Type B pancreatic cell (in vitro differentiated cells): ENCODE data around the gene LHX2. TPM values are rescaled to one million over a fixed set of nuclear protein-coding genes. Genes with fewer than 3 reads are reported as not detected.

Source experiments
- DNase-seq: peaks from one replicate; pipeline ENCODE4 v3.0.0; 2021; ENCODE audit warnings: mixed read lengths; ENCODE audit not compliant: unreplicated experiment; ENCODE audit errors: extremely low spot score
- H3K27ac Mint-ChIP-seq: 2 replicates; pipeline ENCODE4 v1.8.0; 2021; ENCODE audit warnings: mild to moderate bottlenecking, mixed read lengths
- H3K27me3 Mint-ChIP-seq: 2 replicates; pipeline ENCODE4 v1.8.0; 2021; ENCODE audit warnings: mixed read lengths
- H3K36me3 Mint-ChIP-seq: 2 replicates; pipeline ENCODE4 v1.8.0; 2021; ENCODE audit warnings: mixed read lengths
- H3K4me1 Mint-ChIP-seq: one replicate; pipeline ENCODE4 v1.8.0; 2021; ENCODE audit warnings: mixed read lengths; ENCODE audit not compliant: unreplicated experiment
- H3K4me3 Mint-ChIP-seq: 2 replicates; pipeline ENCODE4 v1.8.0; 2021; ENCODE audit warnings: mild to moderate bottlenecking, mixed read lengths
- H3K9me3 Mint-ChIP-seq: 2 replicates; pipeline ENCODE4 v1.8.0; 2021; ENCODE audit warnings: mixed read lengths
- total RNA-seq: library from RNA; stranded (reverse); gene quantifications from 2 replicates; pipeline ENCODE4 v1.2.1, GENCODE V29; 2021; ENCODE audit warnings: low replicate concordance
- TF ChIP-seq, protein P1 (sequence below): fragments of 200-600 bp; sonication (generic); conservative IDR thresholded peaks from 2 replicates; pipeline ENCODE4 v1.5.0; 2021; ENCODE audit warnings: antibody characterized with exemption, mild to moderate bottlenecking

The LHX2 gene
- total RNA-seq, 1 donor from 2014 or later: 1.2 TPM

DNA sequence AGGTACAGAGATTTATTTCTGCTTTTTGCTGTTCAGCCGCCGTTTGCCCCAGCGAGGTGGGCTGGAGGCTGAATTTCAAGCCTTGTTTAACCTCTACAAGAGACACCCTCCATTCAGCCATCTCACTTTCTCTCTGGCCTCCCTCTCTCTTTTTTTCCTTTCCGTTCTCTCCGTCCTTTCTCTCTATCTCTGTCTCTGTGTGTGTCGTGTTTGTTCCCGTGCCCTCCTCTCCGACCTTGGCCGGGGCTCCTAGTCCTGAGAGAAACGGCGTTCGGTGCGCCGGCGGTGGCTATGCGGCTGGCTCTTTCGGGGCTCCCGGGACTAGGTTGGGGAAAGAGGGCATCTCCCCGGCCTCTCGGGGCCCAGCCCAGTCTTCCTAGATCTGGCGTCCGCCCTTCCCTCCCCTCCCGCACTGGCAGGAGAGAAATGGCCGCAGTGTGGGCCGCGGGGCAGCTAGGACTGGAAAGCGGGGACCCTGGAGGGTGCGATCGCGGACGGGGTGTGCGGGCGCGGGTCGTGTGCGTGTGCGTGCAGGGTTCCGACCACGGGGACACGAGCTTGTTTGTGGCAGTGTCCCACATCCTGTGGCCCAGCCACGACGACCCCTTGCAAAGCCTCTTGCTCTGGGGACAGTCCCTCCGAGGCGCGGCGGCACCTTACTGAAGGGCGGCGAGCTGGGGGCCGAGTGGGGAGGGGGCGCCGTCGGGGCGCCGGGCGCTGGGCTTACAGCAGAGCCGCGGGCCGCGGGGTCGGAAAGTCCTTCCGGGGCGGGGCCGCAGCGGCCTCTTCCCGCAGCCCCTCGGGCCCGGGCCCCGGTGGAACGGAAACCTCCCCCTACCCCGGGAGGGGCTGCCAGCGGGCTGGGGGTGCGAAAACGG lies 5.7 kb downstream of the LHX2 start:
- Mint-ChIP-seq H3K27ac (peak overlapping the region; percentile 14), H3K4me1 (peaks cover 10% of the 10 kb centered on the region), H3K36me3 (peaks cover 2% of the 10 kb centered on the region), H3K27me3 (peaks cover 95% of the 10 kb centered on the region), H3K9me3 (no peaks in the 10 kb centered on the region), H3K4me3 (peak overlapping the region; percentile 72)
- TF ChIP-seq, protein P1, sequence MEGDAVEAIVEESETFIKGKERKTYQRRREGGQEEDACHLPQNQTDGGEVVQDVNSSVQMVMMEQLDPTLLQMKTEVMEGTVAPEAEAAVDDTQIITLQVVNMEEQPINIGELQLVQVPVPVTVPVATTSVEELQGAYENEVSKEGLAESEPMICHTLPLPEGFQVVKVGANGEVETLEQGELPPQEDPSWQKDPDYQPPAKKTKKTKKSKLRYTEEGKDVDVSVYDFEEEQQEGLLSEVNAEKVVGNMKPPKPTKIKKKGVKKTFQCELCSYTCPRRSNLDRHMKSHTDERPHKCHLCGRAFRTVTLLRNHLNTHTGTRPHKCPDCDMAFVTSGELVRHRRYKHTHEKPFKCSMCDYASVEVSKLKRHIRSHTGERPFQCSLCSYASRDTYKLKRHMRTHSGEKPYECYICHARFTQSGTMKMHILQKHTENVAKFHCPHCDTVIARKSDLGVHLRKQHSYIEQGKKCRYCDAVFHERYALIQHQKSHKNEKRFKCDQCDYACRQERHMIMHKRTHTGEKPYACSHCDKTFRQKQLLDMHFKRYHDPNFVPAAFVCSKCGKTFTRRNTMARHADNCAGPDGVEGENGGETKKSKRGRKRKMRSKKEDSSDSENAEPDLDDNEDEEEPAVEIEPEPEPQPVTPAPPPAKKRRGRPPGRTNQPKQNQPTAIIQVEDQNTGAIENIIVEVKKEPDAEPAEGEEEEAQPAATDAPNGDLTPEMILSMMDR: no peak
- no peak for DNase-seq

DNA sequence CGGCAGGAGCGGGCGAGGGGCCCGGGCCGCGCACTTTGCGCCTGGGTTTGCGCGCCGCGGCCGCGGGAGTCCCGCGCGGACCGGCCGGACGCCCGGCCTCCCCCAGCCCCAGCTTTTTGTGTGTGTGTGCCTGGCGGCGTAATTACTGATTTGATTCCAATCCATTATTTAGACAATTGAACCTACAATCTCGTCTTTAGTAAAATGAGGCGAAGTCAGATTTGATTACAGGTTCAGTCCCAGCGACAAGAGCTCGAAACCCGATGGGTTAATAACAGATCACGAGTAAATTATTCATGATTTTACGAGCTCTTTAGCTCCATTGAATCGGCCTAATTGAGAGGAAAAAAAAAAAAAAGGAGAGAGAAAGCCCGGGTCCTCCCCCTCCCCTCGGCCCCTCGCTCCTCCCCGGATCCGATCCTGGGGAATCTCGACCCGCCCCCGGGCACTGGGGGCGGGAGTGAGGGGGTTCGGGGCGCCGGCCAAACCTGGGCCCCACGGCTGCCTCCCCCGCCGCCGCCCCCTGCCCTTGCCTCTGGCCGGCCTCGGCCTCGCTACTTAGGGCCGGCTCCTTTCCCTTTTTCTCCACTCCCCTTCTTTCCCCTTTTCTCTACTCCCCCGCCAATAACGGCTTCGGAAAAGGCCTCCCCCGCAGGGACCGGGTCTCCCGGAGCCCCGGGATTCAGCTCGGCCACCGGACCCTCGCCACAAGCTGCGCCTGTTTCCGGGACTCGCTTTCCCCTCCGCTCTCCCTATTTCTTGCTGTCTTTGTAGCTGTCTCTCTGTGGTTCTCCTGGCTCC lies 6.6 kb downstream of the LHX2 start:
- Mint-ChIP-seq H3K4me3 (peak overlapping the region; percentile 80), H3K9me3 (no peaks in the 10 kb centered on the region), H3K4me1 (peaks cover 10% of the 10 kb centered on the region), H3K27me3 (peaks cover 95% of the 10 kb centered on the region), H3K27ac (no peak overlapping the region), H3K36me3 (peaks cover 3% of the 10 kb centered on the region)
- no peak for DNase-seq
- TF ChIP-seq, protein P1: no peak

- H3K4me3 Mint-ChIP-seq: peak overlapping the region; percentile 80
- no peak overlapping the region for H3K27ac Mint-ChIP-seq
- DNase-seq: no peak
These were observed 7.4 kb downstream of the LHX2 start for GRCh38 chr9:124018730-124019697.

GRCh38 chr9:124019771-124020519 lies 8.4 kb downstream of the LHX2 start:
- H3K27ac Mint-ChIP-seq: peak overlapping the region; percentile 23
- peaks cover 3% of the 10 kb centered on the region for H3K36me3 Mint-ChIP-seq
- H3K9me3 Mint-ChIP-seq: no peaks in the 10 kb centered on the region
- H3K4me1 Mint-ChIP-seq: peaks cover 10% of the 10 kb centered on the region
- TF ChIP-seq, protein P1: no peak
- DNase-seq: no peak
- H3K4me3 Mint-ChIP-seq: peak overlapping the region; percentile 14
- peaks cover 95% of the 10 kb centered on the region for H3K27me3 Mint-ChIP-seq

More at GRCh38 chr9:124018730-124019697, 7.4 kb downstream of the LHX2 start:
- H3K27me3 Mint-ChIP-seq: peaks cover 95% of the 10 kb centered on the region
- TF ChIP-seq, protein P1: no peak
- no peaks in the 10 kb centered on the region for H3K9me3 Mint-ChIP-seq
- peaks cover 10% of the 10 kb centered on the region for H3K4me1 Mint-ChIP-seq
- peaks cover 3% of the 10 kb centered on the region for H3K36me3 Mint-ChIP-seq
